ENCODE results near the gene PRKCH. TPM values are rescaled to one million over a fixed set of nuclear protein-coding genes. Genes with fewer than 3 reads are reported as not detected.
"Not testable (repeated sequence)": the region's sequence is repeated elsewhere in the genome, so short reads cannot be mapped to it uniquely, and the experiment has no call there.

The PRKCH gene
- total RNA-seq, 4 donors from 2014 or later: 34.5 to 51.3 (median 45.0) TPM

- Histone ChIP-seq H3K27me3 (no peaks in the 10 kb centered on the region), H3K4me3 (no peak overlapping the region), H3K27ac (peak overlapping the region in 3 of 4 donors; percentile 1 to 4 (median 2)), H3K4me1 (peaks cover 5 to 46% (median 23%) of the 10 kb centered on the region in 3 donors), H3K36me3 (peaks cover 0 to 43% (median under 1%) of the 10 kb centered on the region in 3 donors), H3K9me3 (no peaks in the 10 kb centered on the region)
- intact Hi-C loops (cut with DNase I): loop anchor here (10.0 kb wide), 1 partner anchor 272 kb away; no protein-coding TSS in a partner anchor
- no peak for DNase-seq
- TF ChIP-seq CTCF (IDR thresholded peaks at IDR 0.05) (no peak), POLR2A (IDR thresholded peaks at IDR 0.05) (no peak)
- WGBS, 2 donors: 58 to 63% methylated on average over 3 to 4 of the region's 4 CpGs
Observed at GRCh38 chr14:61462566-61463193, 141.3 kb downstream of the PRKCH start.

- Histone ChIP-seq H3K27me3 (no peaks in the 10 kb centered on the region), H3K4me3 (no peak overlapping the region), H3K36me3 (peaks cover 0 to 32% (median 0%) of the 10 kb centered on the region in 3 donors), H3K27ac (no peak overlapping the region), H3K9me3 (no peaks in the 10 kb centered on the region), H3K4me1 (peaks cover 11 to 57% (median 34%) of the 10 kb centered on the region in 3 donors)
- 87% methylated on average over 3 of the region's 3 CpGs for WGBS, 2 donors
- intact Hi-C loops (cut with DNase I): loop anchor here (10.0 kb wide), 1 partner anchor 271 kb away; no protein-coding TSS in a partner anchor
- no peak for DNase-seq
- TF ChIP-seq CTCF (IDR thresholded peaks at IDR 0.05): no peak
- TF ChIP-seq POLR2A (IDR thresholded peaks at IDR 0.05): no peak
Observed at GRCh38 chr14:61463664-61464285, 142.4 kb downstream of the PRKCH start.

- H3K4me3 ChIP-seq, DNase-seq, H3K9me3 ChIP-seq, H3K27me3 ChIP-seq, H3K27ac ChIP-seq: not testable (repeated sequence)
- intact Hi-C loops (cut with DNase I): loop anchor here (10.0 kb wide), 1 partner anchor 270 kb away; no protein-coding TSS in a partner anchor
- Histone ChIP-seq H3K4me1 (peaks cover 11 to 66% (median 44%) of the 10 kb centered on the region in 3 donors), H3K36me3 (peaks cover 0 to 23% (median 0%) of the 10 kb centered on the region in 3 donors)
- WGBS, 2 donors: 93 to 97% methylated on average over 2 of the region's 2 CpGs
Observed at GRCh38 chr14:61464539-61465320, 143.4 kb downstream of the PRKCH start.

GRCh38 chr14:61466249-61466904 is 145.0 kb downstream of the PRKCH start:
- TF ChIP-seq CTCF (IDR thresholded peaks at IDR 0.05) (no peak), POLR2A (IDR thresholded peaks at IDR 0.05) (no peak)
- Histone ChIP-seq H3K27ac (peak overlapping the region; percentile 6 to 59 (median 42)), H3K36me3 (peaks cover 0 to 7% (median 0%) of the 10 kb centered on the region in 3 donors), H3K4me3 (no peak overlapping the region), H3K27me3 (no peaks in the 10 kb centered on the region), H3K4me1 (peaks cover 11 to 78% (median 60%) of the 10 kb centered on the region in 3 donors), H3K9me3 (no peaks in the 10 kb centered on the region)
- intact Hi-C loops (cut with DNase I): loop anchor here (10.0 kb wide), 1 partner anchor 268 kb away; no protein-coding TSS in a partner anchor
- no peak for DNase-seq
- 76 to 82% methylated on average over 10 to 13 of the region's 17 CpGs for WGBS, 2 donors

GRCh38 chr14:61466905-61467280 is 145.5 kb downstream of the PRKCH start:
- no peak for DNase-seq
- WGBS, 2 donors: 63 to 67% methylated on average over 3 of the region's 3 CpGs
- no peaks in the 10 kb centered on the region for H3K9me3 ChIP-seq
- no peaks in the 10 kb centered on the region for H3K27me3 ChIP-seq
- H3K27ac ChIP-seq: peak overlapping the region in 2 of 4 donors; percentile 6 to 59
- H3K36me3 ChIP-seq: peaks cover 0 to 7% (median 0%) of the 10 kb centered on the region in 3 donors
- no peak overlapping the region for H3K4me3 ChIP-seq
- peaks cover 14 to 78% (median 65%) of the 10 kb centered on the region in 3 donors for H3K4me1 ChIP-seq
- TF ChIP-seq CTCF (IDR thresholded peaks at IDR 0.05) (no peak), POLR2A (IDR thresholded peaks at IDR 0.05) (no peak)
- intact Hi-C loops (cut with DNase I): loop anchor here (10.0 kb wide), 1 partner anchor 268 kb away; no protein-coding TSS in a partner anchor

Data from esophagus squamous epithelium (tissue), 5 donors.